HG03159 (cell line): ENCODE measurements around the gene SLC16A14.

Source experiments
- ATAC-seq: cut with Tn5 transposase; IDR thresholded peaks from one replicate; pipeline ENCODE4 v1.9.1; 2021; ENCODE audit warnings: mild to moderate bottlenecking, moderate library complexity; ENCODE audit not compliant: unreplicated experiment

SLC16A14 gene

GRCh38 chr2:230042195-230042594 lies 26.5 kb downstream of the SLC16A14 start:
- no peak for ATAC-seq

- no peak for ATAC-seq
These were observed 45.4 kb downstream of the SLC16A14 start for GRCh38 chr2:230023313-230023712.

GRCh38 chr2:230019742-230020141 lies 49.0 kb downstream of the SLC16A14 start:
- no peak for ATAC-seq

DNA sequence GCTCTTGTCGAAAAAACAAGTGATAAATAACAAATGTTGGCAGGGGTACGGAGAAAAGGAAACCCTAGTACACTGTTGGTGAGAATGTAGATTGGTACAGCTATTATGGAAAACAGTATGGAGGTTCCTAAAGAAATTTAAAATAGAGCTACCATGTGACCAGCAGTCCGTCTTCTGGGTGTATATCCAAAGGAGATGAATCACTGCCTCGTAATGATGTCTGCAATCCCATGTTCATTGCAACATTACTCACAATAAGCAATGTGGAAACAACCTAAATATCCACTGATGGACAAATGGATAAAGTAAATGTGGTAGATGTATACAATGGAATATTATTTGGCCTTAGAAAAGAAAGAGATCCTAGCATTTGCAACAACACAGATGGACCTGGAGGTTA lies 50.6 kb downstream of the SLC16A14 start:
- ATAC-seq = no peak

- no peak for ATAC-seq
These were observed 51.9 kb downstream of the SLC16A14 start for GRCh38 chr2:230016844-230017243.

DNA sequence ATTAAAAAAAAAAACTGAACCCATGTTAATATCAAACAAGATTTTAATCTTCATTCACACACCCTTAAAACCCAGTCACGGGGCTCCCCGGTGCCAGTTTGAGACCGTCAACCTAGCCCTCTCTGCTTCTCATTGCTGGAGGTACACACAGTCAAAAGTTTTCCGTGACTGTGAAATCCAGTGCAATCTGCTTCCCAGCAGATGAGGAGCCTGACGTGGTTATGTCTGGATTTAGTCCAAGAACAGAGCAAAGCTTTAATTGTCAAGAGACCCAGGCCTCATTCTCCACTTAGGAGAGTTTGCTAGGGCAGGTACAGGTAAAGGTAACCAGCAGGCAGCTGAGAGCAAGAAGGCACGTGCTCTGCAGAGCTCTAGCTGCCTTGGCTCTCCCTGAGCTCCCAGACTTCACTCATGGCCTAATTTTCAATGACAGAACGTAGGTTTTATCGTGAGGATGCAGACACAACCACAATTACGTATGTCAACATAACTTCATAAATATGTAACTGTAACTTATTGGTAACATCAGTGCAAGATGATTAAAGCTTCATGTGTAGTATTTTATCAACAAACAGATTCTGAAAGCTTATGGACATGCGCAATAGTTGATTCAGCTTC lies 56.3 kb downstream of the SLC16A14 start:
- no peak for ATAC-seq

- no peak for ATAC-seq
These were observed 57.1 kb downstream of the SLC16A14 start for GRCh38 chr2:230011617-230012016.

DNA sequence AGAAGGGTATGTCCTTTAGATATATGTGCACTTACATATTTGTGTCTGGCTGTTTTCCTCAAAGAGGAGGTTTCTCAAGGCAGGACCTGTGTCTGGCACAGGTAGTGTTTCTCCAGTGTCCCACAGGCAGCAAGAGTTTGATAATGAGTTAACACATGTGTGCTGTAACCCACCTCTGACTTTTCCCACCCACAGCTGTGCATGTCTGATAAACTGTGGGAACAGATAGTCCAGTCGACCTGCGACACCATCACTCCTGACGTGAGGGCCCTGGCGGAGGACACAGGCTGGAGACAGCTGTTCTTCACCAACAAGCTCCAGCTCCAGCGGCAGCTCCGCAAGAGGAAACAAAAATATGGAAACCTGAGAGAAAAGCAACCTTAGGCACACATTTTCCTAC lies 58.2 kb downstream of the SLC16A14 start:
- ATAC-seq = no peak

- no peak for ATAC-seq
These were observed 60.0 kb downstream of the SLC16A14 start for GRCh38 chr2:230008708-230009066.

DNA sequence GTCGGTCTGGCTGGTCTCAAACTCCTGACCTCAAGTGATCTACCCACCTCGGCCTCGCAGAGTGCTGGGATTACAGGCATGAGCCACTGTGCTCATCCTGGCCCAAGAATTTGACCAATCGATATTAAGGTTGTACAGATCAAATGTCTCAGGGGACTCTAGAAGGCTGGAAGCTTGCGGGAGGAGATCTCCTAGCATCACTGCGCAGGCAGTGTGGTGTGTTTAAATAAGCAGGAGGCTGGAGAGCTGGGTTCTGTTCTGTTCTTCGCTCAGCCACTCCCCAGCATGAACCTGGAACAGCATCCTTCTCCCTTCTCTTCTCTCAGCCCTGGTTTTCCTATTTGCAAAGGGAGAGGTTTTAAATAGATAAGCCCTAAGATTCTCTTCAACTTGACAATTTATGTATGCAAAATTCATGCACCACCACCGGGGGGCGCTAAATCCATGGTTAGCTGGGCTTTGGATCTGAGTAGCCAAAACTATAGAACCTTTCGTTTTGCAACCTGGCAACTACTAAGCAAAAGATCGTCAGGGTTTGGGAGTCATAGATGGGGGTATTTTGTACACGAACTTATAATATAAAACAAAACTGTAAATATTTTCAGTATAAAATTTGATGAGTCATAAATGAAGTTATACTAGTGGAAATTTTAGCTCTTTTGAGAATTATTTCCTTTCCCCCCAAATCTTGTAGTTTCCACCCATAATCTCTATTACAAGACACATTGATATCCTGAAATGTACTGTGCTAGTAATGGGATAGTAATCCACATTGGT lies 60.6 kb downstream of the SLC16A14 start:
- peak; percentile 66 for ATAC-seq

DNA sequence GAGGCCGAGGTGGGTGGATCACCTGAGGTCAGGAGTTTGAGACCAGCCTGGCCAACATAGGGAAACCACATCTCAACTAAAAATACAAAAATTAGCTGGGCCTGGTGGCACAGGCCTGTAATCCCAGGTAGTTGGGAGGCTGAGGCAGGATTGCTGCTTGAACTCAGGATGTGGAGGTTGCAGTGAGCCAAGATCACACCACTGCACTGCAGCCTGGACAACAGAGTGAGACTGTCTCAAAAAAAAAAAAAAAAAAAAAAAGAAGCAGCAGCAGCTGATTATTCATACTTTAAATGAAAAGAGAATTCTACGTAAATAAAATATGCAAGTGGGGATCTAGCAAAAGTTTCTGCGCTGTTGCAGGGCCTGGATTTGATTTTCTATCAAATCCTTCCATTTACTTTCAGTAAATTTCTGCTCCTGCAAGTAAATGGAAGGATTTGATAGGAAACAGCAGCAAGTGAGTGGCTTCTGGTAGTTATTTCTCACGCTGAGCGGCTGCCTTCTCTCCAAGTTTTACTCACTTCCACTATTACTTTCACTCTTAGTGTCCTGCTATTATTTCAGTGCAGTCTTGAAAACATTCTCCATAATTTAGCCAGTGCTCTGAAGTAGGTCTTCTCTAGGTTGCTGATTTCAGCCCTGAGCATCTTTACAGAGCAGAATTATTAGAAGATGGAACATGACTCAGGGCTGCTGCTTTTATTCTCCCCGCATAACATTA lies 68.4 kb downstream of the SLC16A14 start:
- ATAC-seq = peak; percentile 94

DNA sequence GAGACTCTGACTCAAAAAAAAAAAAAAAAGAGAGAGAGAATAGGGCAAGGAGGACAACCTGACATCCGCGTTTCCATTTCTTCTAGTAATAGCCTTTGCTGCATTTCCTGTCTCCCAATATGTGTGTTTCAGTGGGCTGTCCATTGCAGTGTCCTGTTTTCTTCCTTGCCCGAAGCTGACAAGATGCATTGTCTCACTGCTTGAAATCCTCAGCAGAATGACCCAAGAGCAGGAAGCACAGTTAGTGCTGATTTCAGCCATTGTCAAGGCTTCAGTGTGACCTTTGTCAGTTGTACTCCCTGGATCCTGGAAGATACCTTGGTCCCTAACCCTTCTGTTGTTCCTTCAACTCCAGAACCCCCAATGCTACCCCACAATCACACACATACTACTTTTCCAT lies 71.2 kb downstream of the SLC16A14 start:
- ATAC-seq = no peak

GRCh38 chr2:229996320-229996719 lies 72.4 kb downstream of the SLC16A14 start:
- no peak for ATAC-seq

- no peak for ATAC-seq
These were observed 75.5 kb downstream of the SLC16A14 start for GRCh38 chr2:229993236-229993635.
